NOMO-1 (cell line): ENCODE data around the gene NSMCE4A.
A peak's percentile ranks its signal among the peaks of the same experiment; 100 is the strongest.
"Not testable (repeated sequence)": the region's sequence is repeated elsewhere in the genome, so short reads cannot be mapped to it uniquely, and the experiment has no call there.

Source experiments
- DNase-seq, 2 experiments: peaks; one replicate each; lab custom pipeline; 2025; ENCODE audit not compliant: unreplicated experiment in 2 of 2; lab: John Stamatoyannopoulos, UW

The NSMCE4A gene, protein sequence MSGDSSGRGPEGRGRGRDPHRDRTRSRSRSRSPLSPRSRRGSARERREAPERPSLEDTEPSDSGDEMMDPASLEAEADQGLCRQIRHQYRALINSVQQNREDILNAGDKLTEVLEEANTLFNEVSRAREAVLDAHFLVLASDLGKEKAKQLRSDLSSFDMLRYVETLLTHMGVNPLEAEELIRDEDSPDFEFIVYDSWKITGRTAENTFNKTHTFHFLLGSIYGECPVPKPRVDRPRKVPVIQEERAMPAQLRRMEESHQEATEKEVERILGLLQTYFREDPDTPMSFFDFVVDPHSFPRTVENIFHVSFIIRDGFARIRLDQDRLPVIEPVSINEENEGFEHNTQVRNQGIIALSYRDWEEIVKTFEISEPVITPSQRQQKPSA

DNA sequence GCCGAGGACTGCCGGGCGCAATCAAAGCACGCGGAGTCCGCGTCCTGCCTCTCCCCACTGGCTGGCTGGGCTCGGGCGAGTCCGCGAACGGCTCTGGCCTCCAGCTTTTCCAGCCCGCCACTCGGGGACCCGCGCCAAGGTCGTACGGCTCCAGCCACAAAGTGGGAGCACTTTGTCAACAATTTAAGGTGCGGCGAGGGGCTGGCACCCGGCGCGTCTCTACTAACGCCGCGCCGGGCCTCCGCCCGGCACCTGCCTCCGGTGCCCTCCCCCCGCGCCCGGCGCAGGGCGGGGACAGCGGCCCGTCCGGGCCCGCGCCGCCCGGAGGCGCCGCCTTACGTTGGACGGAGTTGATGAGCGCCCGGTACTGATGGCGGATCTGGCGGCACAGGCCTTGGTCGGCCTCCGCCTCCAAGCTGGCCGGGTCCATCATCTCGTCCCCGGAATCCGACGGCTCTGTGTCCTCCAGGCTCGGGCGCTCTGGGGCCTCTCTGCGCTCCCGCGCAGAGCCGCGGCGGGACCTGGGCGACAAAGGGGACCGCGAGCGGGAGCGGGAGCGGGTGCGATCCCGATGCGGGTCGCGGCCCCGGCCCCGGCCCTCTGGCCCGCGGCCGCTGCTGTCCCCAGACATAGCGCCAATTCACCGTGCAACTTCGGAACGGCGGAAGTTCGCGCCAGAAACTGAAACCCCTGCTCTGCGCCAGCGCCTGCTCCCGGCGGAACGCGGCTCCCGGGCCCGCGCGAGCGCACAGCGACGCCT is at the start of gene NSMCE4A:
NSMCE4A (minus strand) TSS at position 683 of the 760 bp plus-strand sequence; CDS start at position 631, 52 bp downstream.
- peak; percentile 68 to 78 for DNase-seq

DNA sequence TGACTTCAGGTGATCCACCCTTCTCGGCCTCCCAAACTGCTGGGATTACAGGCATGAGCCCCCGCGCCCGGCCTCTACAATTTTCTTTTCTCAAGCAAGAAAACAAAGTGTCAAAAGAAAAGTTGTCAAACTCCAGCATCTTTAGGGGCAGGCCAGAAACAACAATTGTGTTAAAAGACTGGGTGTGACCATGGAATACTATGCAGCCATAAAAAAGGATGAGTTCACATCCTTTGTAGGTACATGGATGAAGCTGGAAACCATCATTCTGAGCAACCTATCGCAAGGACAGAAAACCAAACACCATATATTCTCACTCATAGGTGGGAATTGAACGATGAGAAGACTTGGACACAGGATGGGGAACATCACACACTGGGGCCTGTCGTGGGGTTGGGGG is 48.2 kb upstream of the NSMCE4A start:
- DNase-seq: not testable (repeated sequence)

DNA sequence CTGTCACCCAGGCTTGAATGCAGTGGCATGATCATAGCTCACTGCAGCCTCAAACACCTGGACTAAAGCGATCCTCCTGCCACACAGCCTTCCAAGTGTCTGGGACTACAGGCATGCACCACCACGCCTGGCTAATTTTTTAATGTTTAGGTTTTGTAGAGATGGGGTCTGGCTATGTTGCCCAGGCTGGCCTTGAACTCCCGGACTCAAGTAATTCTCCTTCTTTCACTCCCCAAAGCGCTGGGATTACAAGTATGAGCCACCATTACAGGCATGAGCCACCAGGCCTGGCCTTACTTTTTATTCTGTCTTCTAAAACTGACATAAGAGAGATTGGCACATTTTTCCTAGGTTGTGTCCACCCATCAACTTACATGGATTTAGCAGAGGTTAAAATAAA is 47.3 kb upstream of the NSMCE4A start:
- DNase-seq: no peak

DNA sequence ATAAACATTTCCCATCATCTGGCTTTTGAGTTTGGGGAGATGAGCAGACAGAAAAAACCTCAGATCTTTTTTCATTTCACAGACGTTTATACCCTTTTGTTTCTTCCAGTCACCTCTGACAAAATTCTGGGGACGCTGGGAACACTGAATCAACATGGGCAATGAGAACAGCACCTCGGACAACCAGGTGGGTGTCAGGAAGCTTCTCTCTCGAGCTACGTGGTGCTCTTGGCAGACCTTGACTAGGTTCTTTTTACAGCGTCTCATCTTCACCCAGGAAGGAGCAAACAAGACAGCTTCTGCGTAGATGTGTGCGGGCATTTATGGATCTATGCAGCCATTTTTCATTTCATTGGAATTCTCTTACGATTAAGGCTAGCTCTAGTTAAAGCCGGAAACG is 46.8 kb upstream of the NSMCE4A start:
- no peak for DNase-seq

DNA sequence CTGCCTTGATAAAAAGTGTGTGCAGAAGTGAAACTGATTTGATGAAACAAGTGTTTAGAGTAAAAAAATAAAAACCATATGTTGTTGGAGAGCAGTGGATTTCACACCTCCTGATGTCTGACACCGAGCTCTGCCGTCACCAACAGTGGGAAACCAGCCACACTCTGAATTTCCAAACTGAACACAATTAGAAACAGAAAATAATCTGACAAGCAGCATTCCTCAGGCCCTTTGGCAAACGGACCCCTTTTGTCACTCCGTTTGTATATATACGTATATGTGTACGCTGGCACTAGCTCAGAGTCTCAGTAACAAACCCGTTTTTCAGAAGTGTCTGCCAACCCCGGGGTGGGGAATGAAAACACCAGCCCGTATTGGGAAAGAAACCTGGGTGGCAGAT is 46.4 kb upstream of the NSMCE4A start:
- DNase-seq: peak; percentile 4 to 31

DNA sequence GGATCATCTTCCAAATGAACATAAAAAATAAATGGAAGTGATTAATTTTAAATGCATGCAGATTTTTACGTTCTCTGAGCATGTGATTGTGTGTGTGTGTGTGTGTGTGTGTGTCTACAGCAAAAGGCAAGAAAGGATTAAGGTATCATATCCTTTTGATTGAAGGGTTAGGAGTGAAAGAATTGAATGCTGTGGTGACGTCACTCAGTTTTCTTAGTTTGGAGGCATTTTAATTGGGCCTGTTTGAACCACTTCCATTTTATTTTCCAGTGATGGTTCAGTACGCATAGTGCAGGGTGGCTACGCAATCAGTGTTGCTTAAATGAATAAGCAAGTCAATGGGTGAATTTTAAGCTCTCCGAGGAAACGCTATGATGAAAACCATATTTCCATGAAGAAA is 45.2 kb upstream of the NSMCE4A start:
- no peak for DNase-seq

DNA sequence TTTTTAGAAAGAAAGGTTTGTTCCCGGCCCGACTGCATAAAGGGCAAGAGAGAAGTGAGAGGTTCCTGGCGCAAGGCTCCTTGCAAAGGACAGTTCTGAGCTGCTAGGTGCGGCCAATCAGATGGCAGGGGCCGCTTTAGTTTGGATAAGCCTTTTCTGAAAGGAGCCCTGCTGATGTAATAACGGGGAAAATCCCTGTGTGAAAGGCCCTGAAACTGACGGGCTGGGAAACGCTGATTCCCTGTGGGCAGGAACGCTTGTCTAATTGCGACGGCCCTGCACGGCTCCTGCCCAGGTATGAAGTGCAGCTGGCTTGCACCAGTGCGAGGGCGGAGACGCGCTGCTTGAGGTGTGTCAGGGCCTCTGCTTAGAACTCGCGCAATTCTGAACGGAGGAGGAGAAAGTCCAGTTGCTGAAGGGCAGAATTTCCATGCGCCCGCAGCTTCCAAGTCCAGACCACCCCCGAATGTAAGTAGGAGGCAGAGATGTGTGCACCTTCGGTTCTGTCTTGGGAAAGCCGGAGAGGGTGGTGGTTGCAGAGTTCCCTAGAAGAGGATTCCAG is 44.5 kb upstream of the NSMCE4A start:
- DNase-seq: no peak

DNA sequence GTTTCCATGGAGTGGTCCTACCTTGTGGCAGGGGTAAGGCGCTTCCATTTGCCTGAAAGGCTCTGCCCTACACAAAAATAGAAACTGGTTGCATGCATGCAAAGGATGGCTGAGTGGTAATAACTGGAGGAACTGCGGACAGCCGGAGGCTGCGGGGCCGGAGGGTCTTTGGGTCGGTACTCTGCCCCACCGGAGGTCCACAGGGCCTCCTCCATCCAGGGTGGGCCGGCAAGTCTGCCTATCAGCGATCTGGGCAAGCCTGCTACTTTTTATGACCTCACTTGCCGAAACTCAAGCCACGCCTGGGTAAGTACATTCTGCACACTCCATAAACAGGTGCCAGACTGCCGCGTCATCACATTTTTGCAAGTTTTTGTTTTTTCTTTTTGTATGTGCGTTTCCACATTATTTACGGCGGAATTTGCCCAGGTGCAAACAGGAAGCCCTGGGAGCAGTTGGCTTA is 44.0 kb upstream of the NSMCE4A start:
- DNase-seq: peak; percentile 14 to 28

DNA sequence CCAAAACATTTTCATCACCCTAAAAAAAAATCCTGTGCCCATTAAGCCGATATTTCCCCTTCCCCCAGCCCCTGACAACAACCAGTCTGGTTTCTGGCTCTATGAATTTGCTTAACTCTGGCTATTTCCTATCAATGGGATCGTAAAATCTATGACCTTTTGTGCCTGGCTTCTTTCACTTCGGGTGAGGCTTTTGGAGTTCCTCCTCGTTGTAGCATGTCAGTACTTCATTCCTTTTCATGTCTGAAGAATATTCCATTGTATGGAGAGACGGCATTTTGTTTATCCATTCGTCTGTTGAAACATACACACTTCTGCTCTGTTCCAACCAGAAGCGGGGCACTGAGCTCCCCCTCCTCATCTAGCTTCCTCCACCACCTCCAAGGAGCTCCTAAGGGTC is 43.5 kb upstream of the NSMCE4A start:
- DNase-seq: peak in 1 of 2 experiments; percentile 8

DNA sequence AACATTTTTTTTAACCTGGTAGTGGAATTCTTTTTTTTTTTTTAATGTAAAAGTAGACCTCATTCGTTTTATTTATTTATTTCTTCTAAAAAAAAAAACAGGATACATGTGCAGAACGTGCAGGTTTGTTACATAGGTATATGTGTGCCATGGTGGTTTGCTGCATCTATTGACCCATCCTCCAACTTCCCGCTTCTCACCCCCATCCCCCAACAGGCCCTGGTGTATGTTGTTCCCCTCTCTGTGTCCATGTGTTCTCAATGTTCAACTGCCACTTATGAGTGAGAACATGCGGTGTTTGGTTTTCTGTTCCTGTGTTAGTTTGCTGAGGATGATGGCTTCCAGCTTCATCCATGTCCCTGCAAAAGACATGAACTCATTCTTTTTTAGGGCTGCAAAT is 42.9 kb upstream of the NSMCE4A start:
- DNase-seq: peak; percentile 8 to 14

DNA sequence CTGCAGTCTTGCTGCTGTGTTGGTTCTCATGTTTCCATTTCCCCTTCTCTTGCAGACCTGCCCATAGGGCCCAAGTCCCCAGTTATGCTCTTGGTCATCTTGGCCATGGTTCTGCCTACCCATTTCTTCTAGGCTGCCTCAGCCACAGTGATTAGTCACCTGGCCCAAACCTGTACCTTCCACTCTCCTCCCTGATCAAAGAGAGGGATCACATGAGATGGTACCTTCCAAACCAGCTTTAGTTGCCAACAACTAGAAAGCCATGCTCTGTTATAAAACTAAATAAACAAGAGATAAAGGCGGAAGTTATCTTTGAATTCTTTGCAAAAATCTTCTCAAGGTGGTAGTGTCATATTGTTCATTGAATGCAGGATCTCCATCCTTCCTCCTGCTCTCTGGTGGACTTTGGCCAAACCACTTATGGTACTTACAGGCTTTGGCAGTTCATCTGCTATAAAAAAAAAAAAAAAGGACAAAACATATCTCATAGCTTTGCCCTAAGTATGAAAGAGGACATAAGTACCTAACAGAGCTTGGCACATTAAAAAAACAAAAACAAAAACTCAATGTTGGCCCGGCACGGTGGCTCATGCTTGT is 39.7 kb upstream of the NSMCE4A start:
- no peak for DNase-seq

DNA sequence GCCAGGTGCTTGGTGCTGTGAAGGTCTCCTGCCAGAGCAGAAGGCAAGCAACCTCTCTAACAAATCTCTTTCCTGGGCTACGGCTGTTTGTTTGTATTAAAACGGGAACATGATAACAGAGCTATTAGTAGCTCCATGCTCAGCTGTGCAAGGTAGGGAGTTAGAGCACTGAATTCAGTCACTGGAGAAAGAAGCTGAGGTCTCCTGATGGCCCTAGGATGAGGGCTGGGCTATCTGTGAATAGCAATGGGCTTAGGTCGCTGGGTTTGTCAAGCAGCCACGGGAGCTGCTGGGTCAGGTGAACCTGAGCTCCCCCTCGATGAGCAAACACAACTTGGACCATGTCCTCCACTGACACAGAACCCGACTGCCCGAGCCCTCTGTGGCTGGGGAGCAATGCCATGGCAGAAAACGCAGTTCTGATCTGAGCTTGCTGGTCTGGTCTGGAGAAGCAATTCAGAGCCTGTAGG is 38.3 kb upstream of the NSMCE4A start:
- DNase-seq: no peak

DNA sequence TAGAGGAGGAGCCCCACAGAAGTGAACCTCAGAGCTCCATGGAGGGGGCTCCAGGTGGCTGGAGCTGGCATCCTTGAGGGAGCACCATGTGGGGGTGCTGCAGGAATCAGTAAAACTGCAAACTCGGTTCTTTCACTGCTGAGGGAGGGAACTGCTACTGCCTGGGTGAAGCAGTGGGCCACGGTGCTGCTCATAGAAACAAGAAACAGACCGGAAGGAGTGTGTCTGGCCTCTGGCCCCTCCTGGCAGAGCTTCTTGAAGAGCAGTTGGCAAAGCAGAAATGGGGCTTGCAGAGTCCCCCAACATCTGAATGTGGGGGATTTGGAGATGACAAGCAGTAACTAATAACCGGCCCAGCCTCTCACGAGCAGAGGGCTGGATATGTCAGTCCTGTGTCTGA is 37.7 kb upstream of the NSMCE4A start:
- DNase-seq: no peak

DNA sequence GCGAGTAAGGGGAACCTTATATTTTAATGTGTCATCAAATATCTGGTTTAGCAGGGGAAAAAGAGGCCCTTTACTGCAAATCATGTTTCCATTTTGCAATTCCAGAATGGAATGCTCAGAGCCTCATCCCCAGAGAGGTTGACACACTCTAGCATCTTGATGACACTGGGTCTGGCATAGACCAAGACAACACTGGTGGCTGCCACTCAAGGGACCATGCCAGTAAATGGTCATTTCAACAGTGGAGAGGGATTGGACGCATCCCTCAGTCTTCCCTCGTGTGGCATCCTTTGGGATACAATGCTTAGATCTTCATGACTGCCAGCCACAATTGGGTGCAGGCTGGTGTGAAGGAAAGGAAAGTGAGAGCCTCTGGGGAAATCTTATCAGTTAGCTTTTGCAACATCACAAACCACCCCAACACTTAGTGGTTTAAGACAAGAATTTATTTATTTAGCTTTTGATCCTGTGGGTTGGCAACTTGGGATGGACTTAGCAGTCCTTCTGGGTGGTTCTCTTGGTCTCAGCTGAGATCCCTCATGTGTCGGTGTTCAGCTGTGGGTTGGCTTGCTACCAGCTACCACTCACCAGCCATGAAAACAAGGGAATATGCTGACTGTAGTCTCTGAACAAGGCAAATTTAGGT is 35.5 kb upstream of the NSMCE4A start:
- DNase-seq: no peak

DNA sequence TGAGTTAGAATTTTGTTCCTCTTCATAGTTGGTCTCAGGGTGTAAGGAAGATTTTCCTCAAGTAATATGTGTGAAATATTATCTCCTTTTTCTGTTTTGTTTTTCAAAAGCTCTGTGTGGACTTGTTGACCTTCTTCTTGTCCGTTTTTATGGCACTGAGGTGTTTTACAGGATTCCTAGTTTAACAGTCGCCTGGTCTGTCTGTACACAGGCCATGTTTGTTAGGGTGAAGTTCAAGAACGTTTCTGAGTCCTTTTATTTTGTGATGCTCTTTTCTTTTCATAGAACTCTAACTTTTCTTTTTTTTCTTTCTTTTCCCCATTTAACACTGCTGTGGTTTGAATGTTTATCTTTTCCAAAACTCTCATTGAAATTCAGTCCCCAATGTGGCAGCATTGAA is 32.4 kb upstream of the NSMCE4A start:
- no peak for DNase-seq

DNA sequence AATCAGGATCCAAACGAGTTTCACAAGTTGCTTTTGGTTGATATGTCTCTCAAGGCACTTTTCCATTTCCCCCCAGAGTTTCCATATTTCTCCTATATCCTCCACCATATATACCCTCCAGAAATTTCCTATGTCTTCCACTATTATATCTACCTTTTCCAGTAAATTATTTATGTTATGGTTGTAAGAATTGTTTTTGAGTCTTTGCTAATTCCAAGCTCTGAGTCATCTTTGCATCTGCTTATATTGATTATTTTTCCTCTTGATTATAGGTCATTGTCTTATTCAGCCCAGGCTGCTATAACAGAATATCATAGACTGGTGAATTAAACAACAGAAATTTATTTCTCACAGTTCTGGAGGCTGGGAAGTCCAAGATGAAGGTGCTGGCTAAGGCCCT is 26.7 kb upstream of the NSMCE4A start:
- no peak for DNase-seq

DNA sequence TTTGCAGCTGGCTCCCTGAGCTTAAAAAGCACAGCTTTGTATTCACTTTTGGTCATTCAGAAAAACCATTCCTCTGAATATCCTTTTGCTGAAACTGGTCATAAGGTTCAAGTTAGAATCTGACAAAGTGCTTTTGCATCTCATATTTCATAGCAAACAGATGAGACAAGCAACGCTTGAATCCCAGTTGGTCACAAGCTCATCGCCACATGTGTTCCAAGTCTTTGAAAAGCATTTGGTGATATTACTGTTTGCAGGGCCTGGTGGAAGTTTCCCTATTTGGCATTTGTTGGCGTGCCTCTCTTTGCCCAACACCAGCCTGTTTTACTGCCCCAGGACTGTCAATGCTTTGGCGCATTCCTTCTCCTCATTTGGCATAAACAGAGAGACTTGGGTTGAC is 24.3 kb upstream of the NSMCE4A start:
- DNase-seq: no peak

DNA sequence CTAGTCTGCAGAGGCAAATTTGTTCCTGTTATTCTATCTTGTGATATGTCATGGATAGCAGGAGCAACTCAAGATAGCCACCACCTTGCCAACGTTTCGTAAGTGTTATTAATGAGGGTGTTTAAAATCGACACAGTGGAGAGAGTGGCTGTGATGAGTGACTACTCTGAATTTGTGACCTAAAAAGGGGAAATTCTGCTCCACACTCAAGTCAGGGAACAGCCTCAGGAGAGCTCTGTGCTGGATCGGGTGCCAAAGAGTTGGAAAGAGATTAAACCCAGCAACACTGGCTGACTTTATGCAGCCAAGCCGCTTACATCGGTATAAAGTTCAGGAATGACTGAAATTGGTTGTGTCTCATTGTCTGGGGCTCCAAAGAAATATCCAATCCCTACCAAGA is 23.4 kb upstream of the NSMCE4A start:
- no peak for DNase-seq

DNA sequence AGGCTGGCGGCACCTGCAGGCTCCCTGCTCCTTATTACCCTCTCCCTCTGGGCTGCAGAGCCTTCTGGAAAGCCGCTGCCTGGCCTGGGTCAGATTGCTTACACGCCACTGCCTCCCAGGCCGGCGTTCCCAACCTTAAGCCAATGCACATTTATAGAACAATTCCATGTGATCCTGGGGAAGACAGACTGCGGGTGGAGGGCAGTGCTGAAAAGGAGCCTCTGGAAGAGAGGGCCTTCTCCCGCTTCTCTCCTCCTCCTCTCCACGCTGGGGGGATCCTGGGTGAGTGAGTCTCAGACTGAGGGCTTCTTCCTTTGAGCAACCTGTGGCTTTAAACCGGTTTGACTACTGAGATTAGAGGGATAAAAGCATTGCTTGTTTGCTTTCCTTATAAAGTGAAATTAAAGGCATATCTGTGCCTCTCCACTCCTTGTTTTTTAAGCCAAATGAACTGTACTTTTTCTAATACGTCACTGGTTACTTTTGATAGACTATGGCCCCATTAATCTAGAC is 19.5 kb upstream of the NSMCE4A start:
- DNase-seq: no peak

DNA sequence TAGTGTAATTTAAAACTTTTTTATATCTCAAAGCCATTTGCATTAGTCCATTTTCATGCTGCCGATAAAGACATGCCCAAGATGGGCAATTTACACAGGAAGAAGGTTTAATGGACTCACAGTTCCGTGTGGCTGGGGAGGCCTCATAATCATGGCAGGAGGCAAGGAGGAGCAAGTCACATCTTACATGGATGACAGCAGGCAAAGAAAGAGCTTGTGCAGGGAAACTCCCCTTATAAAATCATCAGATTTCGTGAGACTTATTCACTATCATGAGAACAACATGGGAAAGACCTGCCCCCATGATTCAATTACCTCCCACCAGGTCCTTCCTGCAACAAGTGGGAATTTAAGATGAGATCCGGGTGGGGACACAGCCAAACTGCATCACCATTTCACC is 16.7 kb upstream of the NSMCE4A start:
- DNase-seq: not testable (repeated sequence)
